Uterus (tissue), 4 donors: Measurements from ENCODE around the gene TAF6. TPM values are rescaled to one million over a fixed set of nuclear protein-coding genes. Genes with fewer than 3 reads are reported as not detected.
A peak's percentile ranks its signal among the peaks of the same experiment; 100 is the strongest.

Experiments used
- DNase-seq, 2 donors: peaks; one replicate each; pipeline ENCODE4 v3.0.0-alpha.2; 2019 to 2020
- H3K27ac ChIP-seq, 2 donors: fragments of 200-600 bp; sonication (generic); 1 replicate in 1 of 2; 2 replicates in 1 of 2; pipeline ENCODE4 v1.5.1; 2016 to 2018
- H3K27me3 ChIP-seq, 2 donors: fragments of 200-600 bp; sonication (generic); one replicate each; pipeline ENCODE4 v1.5.1; 2018 to 2019; ENCODE audit warnings: control low read depth in 1 of 2
- H3K36me3 ChIP-seq, 2 donors: fragments of 200-600 bp; sonication (generic); one replicate each; pipeline ENCODE4 v1.5.1; 2019; ENCODE audit warnings: control low read depth in 1 of 2
- H3K4me1 ChIP-seq, 2 donors: fragments of 200-600 bp; sonication (generic); one replicate each; pipeline ENCODE4 v1.5.1; 2018 to 2019; ENCODE audit warnings: control low read depth in 1 of 2
- H3K4me3 ChIP-seq, 2 donors: fragments of 200-600 bp; sonication (generic); 1 replicate in 1 of 2; 2 replicates in 1 of 2; pipeline ENCODE4 v1.5.1; 2018 to 2019; ENCODE audit warnings: mild to moderate bottlenecking in 1 of 2
- H3K9me3 ChIP-seq, 2 donors: fragments of 200-600 bp; sonication (generic); one replicate each; pipeline ENCODE4 v1.5.1; 2019; ENCODE audit warnings: control low read depth in 1 of 2
- CTCF ChIP-seq, 4 experiments: fragments of 200-600 bp in 2 of 4; fragments of 450-650 bp in 2 of 4; sonication (generic) in 2 of 4; IDR thresholded peaks; one replicate each; pipeline ENCODE4 v1.5.1; 2016 to 2019; ENCODE audit warnings: antibody characterized with exemption in 4 of 4, mild to moderate bottlenecking in 2 of 4, moderate library complexity in 1 of 4
- POLR2A ChIP-seq, 2 donors: fragments of 450-650 bp; IDR thresholded peaks; one replicate each; pipeline ENCODE4 v1.6.1; 2016; ENCODE audit warnings: antibody characterized with exemption in 2 of 2, mild to moderate bottlenecking in 1 of 2, moderate library complexity in 1 of 2
- intact Hi-C: fragments of 100-400 bp; cut with DNase I; formaldehyde crosslinking; loops from one replicate; pipeline ENCODE4 v1.15.1; 2023; ENCODE audit warnings: low total_unique reads
- total RNA-seq, 4 donors: library from RNA; depleted of rRNA in 3 of 4; stranded (reverse); fragments of >200 nt in 3 of 4; gene quantifications; one replicate each; pipeline versions ENCODE4 v1.1.0 to v1.2.4, GENCODE V29; 2014 to 2023
- donor health status: DM: yes; HTN: yes; CAD: no.

TAF6 gene
- total RNA-seq, 4 donors from 2014 or later: 23.5 to 68.9 (median 67.7) TPM

- no peaks in the 10 kb centered on the region for H3K27me3 ChIP-seq
- peaks cover 0 to 17% of the 10 kb centered on the region in 2 donors for H3K4me1 ChIP-seq
- H3K9me3 ChIP-seq: no peaks in the 10 kb centered on the region
- intact Hi-C loops: no loop called here
- peak in 1 of 2 donors; percentile 54 for TF ChIP-seq POLR2A (IDR thresholded peaks at IDR 0.05)
- TF ChIP-seq CTCF (IDR thresholded peaks at IDR 0.05): peak in 1 of 4 experiments; percentile 42
- H3K27ac ChIP-seq: peak overlapping the region; percentile 87 to 96
- H3K36me3 ChIP-seq: no peaks in the 10 kb centered on the region
- peak; percentile 92 to 93 for DNase-seq
- H3K4me3 ChIP-seq: peak overlapping the region; percentile 72 to 84
Observed at GRCh38 chr7:100100420-100101015, 18.6 kb downstream of the TAF6 start.

GRCh38 chr7:100099452-100099851 is 19.7 kb downstream of the TAF6 start:
- no peaks in the 10 kb centered on the region for H3K27me3 ChIP-seq
- intact Hi-C loops: no loop called here
- H3K36me3 ChIP-seq: no peaks in the 10 kb centered on the region
- H3K4me3 ChIP-seq: peak overlapping the region in 1 of 2 donors; percentile 84
- no peaks in the 10 kb centered on the region for H3K9me3 ChIP-seq
- peaks cover 0 to 17% of the 10 kb centered on the region in 2 donors for H3K4me1 ChIP-seq
- no peak for DNase-seq
- H3K27ac ChIP-seq: peak overlapping the region in 1 of 2 donors; percentile 87
- TF ChIP-seq POLR2A (IDR thresholded peaks at IDR 0.05): no peak
- TF ChIP-seq CTCF (IDR thresholded peaks at IDR 0.05): no peak

GRCh38 chr7:100098913-100099312 is 20.2 kb downstream of the TAF6 start:
- H3K36me3 ChIP-seq: no peaks in the 10 kb centered on the region
- H3K9me3 ChIP-seq: no peaks in the 10 kb centered on the region
- H3K27me3 ChIP-seq: no peaks in the 10 kb centered on the region
- no peak overlapping the region for H3K4me3 ChIP-seq
- peaks cover 0 to 17% of the 10 kb centered on the region in 2 donors for H3K4me1 ChIP-seq
- intact Hi-C loops: no loop called here
- DNase-seq: no peak
- TF ChIP-seq CTCF (IDR thresholded peaks at IDR 0.05) (no peak), POLR2A (IDR thresholded peaks at IDR 0.05) (no peak)
- no peak overlapping the region for H3K27ac ChIP-seq

- Histone ChIP-seq H3K27me3 (no peaks in the 10 kb centered on the region), H3K9me3 (no peaks in the 10 kb centered on the region), H3K4me1 (peaks cover 0 to 12% of the 10 kb centered on the region in 2 donors), H3K27ac (no peak overlapping the region), H3K36me3 (no peaks in the 10 kb centered on the region), H3K4me3 (no peak overlapping the region)
- intact Hi-C loops: no loop called here
- no peak for DNase-seq
- no peak for TF ChIP-seq POLR2A (IDR thresholded peaks at IDR 0.05)
- TF ChIP-seq CTCF (IDR thresholded peaks at IDR 0.05): no peak
Observed at GRCh38 chr7:100095704-100096103, 23.5 kb downstream of the TAF6 start.

GRCh38 chr7:100095289-100095688 is 23.9 kb downstream of the TAF6 start:
- H3K36me3 ChIP-seq: no peaks in the 10 kb centered on the region

More at GRCh38 chr7:100095289-100095688, 23.9 kb downstream of the TAF6 start:
- no peak for DNase-seq
- no peak overlapping the region for H3K27ac ChIP-seq
- H3K9me3 ChIP-seq: no peaks in the 10 kb centered on the region
- no peaks in the 10 kb centered on the region for H3K27me3 ChIP-seq
- H3K4me1 ChIP-seq: peaks cover 0 to 12% of the 10 kb centered on the region in 2 donors
- intact Hi-C loops: no loop called here
- H3K4me3 ChIP-seq: no peak overlapping the region
- no peak for TF ChIP-seq CTCF (IDR thresholded peaks at IDR 0.05)
- no peak for TF ChIP-seq POLR2A (IDR thresholded peaks at IDR 0.05)
